K562 (cell line): Measurements from ENCODE around the gene FCAMR. TPM values are rescaled to one million over a fixed set of nuclear protein-coding genes. Genes with fewer than 3 reads are reported as not detected.

Source experiments
- ATAC-seq: fragments of 200-7000 bp; cut with Tn5 transposase; 3 replicates; pipeline ENCODE4 v1.9.1; 2020; ENCODE audit warnings: moderate library complexity
- BruUV-seq: library from RNA; stranded (reverse); fragments of 400-500 nt; replicated peaks from 2 replicates; lab custom pipeline; 2021; lab: Mats Ljungman, UMichigan
- CTCF ChIA-PET: fragments of 300-600 bp; formaldehyde crosslinking; extraction: SDS; loops from one replicate; lab custom pipeline; 2021; ENCODE audit warnings: low intra/inter-chr PET ratio; lab: Yijun Ruan, JAX
- POLR2A ChIA-PET: fragments of 300-600, 350-650 bp; sonication (Branson Sonifier 250); formaldehyde crosslinking; extraction: SDS; loops from one replicate; lab custom pipeline; 2021; ENCODE audit warnings: antibody characterized with exemption, inconsistent platforms; lab: Yijun Ruan, JAX
- DNase-seq, 4 experiments: peaks; one replicate each; pipeline versions ENCODE4 v3.0.0 to v3.0.0-alpha.2; 2011 to 2018; ENCODE audit warnings: low spot score in 3 of 4, mixed read lengths in 3 of 4; ENCODE audit errors: extremely low read depth in 1 of 4
- FAIRE-seq: peaks from 2 replicates; lab custom pipeline; 2011; peaks lifted over from hg19 to GRCh38; lab: Jason Lieb, UNC
- H2AFZ ChIP-seq: 2 replicates; pipeline ENCODE4 v1.6.0; 2011; ENCODE audit warnings: low read depth, low read length, control low read depth, inconsistent platforms
- H3K27ac ChIP-seq: fragments of 200-600 bp; 3 replicates; pipeline ENCODE4 v1.8.0; 2011; ENCODE audit warnings: low read depth, mild to moderate bottlenecking, control low read depth, inconsistent platforms, low read length, moderate library complexity, mixed read lengths; ENCODE audit errors: extremely low read depth
- H3K27me3 ChIP-seq, 2 experiments: fragments of 300-600 bp in 1 of 2; 2 replicates in 1 of 2; 3 replicates in 1 of 2; pipeline versions ENCODE4 v1.6.0 to v1.8.0; 2011; ENCODE audit warnings: inconsistent platforms in 2 of 2, low read length in 2 of 2, mild to moderate bottlenecking in 1 of 2, mixed read lengths in 1 of 2, moderate library complexity in 1 of 2; ENCODE audit not compliant: control insufficient read depth in 2 of 2, insufficient read depth in 2 of 2
- H3K36me3 ChIP-seq: fragments of 300-600 bp; 3 replicates; pipeline ENCODE4 v1.8.0; 2011; ENCODE audit warnings: mild to moderate bottlenecking, low read length, inconsistent platforms; ENCODE audit not compliant: control insufficient read depth, insufficient read depth
- H3K4me1 ChIP-seq, 2 experiments: fragments of 200-600 bp in 1 of 2; replicated peaks in 1 of 2; 2 replicates in 1 of 2; 3 replicates in 1 of 2; pipeline versions ENCODE4 v1.5.1 to v1.8.0; 2011; ENCODE audit warnings: inconsistent platforms in 2 of 2, low read length in 2 of 2, mild to moderate bottlenecking in 1 of 2, mixed read lengths in 1 of 2, moderate library complexity in 1 of 2; ENCODE audit not compliant: control insufficient read depth in 2 of 2, insufficient read depth in 2 of 2
- H3K4me2 ChIP-seq: 2 replicates; pipeline ENCODE4 v1.6.1; 2011; ENCODE audit warnings: low read length, control low read depth, inconsistent platforms, mixed read lengths; ENCODE audit not compliant: insufficient read depth
- H3K4me3 ChIP-seq: fragments of 200-600 bp; sonication (generic), shearing (Covaris generic); 2 replicates; pipeline ENCODE4 v1.5.1; 2016; ENCODE audit warnings: control low read depth, inconsistent platforms
- H3K79me2 ChIP-seq: fragments of 200-600 bp; 3 replicates; pipeline ENCODE4 v1.8.0; 2011; ENCODE audit warnings: low read length, inconsistent platforms; ENCODE audit not compliant: control insufficient read depth, insufficient read depth
- H3K9ac ChIP-seq, 2 experiments: 2 replicates each; pipeline versions ENCODE4 v1.6.0 to v1.6.1; 2011; ENCODE audit warnings: low read depth in 2 of 2, low read length in 2 of 2, control low read depth in 1 of 2, inconsistent platforms in 1 of 2, mild to moderate bottlenecking in 1 of 2, mixed read lengths in 1 of 2; ENCODE audit not compliant: insufficient read depth in 1 of 2
- H3K9me1 ChIP-seq: one replicate; pipeline ENCODE4 v1.6.0; 2011; ENCODE audit warnings: inconsistent platforms, mild to moderate bottlenecking, low read length, moderate library complexity; ENCODE audit not compliant: control insufficient read depth, insufficient read depth
- H3K9me3 ChIP-seq: replicated peaks from 2 replicates; pipeline ENCODE4 v1.5.1; 2011; ENCODE audit warnings: low read depth, low read length, inconsistent platforms; ENCODE audit not compliant: control insufficient read depth, insufficient read depth
- H4K20me1 ChIP-seq: replicated peaks from 2 replicates; pipeline ENCODE4 v1.6.1; 2011; ENCODE audit warnings: low read length, inconsistent platforms, mixed read lengths; ENCODE audit not compliant: control insufficient read depth, insufficient read depth
- BRCA1 ChIP-seq, 2 experiments: fragments of 450-650 bp in 1 of 2; sonication (generic) in 1 of 2; formaldehyde crosslinking in 1 of 2; IDR thresholded peaks; 2 replicates each; pipeline versions ENCODE4 v1.5.0 to v1.6.1; 2017 to 2020; ENCODE audit warnings: mild to moderate bottlenecking in 1 of 2, missing genetic modification reagents in 1 of 2
- DDX20 ChIP-seq: fragments of 450-650 bp; IDR thresholded peaks from 2 replicates; pipeline ENCODE4 v1.6.1; 2016; ENCODE audit warnings: missing genetic modification characterization, low read depth, mild to moderate bottlenecking, missing compliant biosample characterization, moderate library complexity
- E2F5 ChIP-seq: sonication (generic); formaldehyde crosslinking; IDR thresholded peaks from 2 replicates; pipeline ENCODE4 v1.8.0; 2022; ENCODE audit warnings: mild to moderate bottlenecking, missing genetic modification reagents
- HLTF ChIP-seq: fragments of 450-650 bp; IDR thresholded peaks from 2 replicates; pipeline ENCODE4 v1.6.1; 2016
- HMG20B ChIP-seq: fragments of 250-450 bp; sonication (Bioruptor Pico); IDR thresholded peaks from 2 replicates; pipeline ENCODE4 v1.5.0; 2021; ENCODE audit warnings: mild to moderate bottlenecking
- MTA2 ChIP-seq: fragments of 450-650 bp; IDR thresholded peaks from 2 replicates; pipeline ENCODE4 v1.6.1; 2016; ENCODE audit warnings: low read depth
- NEUROD1 ChIP-seq: fragments of 150-350 bp; IDR thresholded peaks from 2 replicates; pipeline ENCODE4 v1.6.1; 2014; ENCODE audit warnings: borderline replicate concordance, low read length, low read depth; ENCODE audit not compliant: partially characterized antibody
- NKRF ChIP-seq: fragments of 450-650 bp; IDR thresholded peaks from 2 replicates; pipeline ENCODE4 v1.6.1; 2016; ENCODE audit warnings: borderline replicate concordance
- TEAD2 ChIP-seq: fragments of 450-650 bp; IDR thresholded peaks from 2 replicates; pipeline ENCODE4 v1.6.1; 2016; ENCODE audit warnings: missing genetic modification characterization, control low read depth, missing compliant biosample characterization
- ZBTB17 ChIP-seq: fragments of 450-650 bp; formaldehyde crosslinking; IDR thresholded peaks from 2 replicates; pipeline ENCODE4 v1.4.0; 2020; ENCODE audit warnings: mild to moderate bottlenecking
- ZFP1 ChIP-seq: fragments of 450-650 bp; formaldehyde crosslinking; IDR thresholded peaks from 2 replicates; pipeline ENCODE4 v1.4.0; 2020; ENCODE audit warnings: mild to moderate bottlenecking, mixed read lengths
- ZFP30 ChIP-seq: fragments of 250-450 bp; sonication (Bioruptor Pico); IDR thresholded peaks from 2 replicates; pipeline ENCODE4 v1.8.0; 2022; ENCODE audit warnings: moderate library complexity, mild to moderate bottlenecking, inconsistent platforms, borderline replicate concordance
- ZNF444 ChIP-seq: fragments of 250-450 bp; sonication (Bioruptor Pico); IDR thresholded peaks from 2 replicates; pipeline ENCODE4 v1.4.0; 2020; ENCODE audit warnings: mild to moderate bottlenecking, moderate library complexity
- WGBS: fragments of 100-300 bp; shearing (Covaris generic); methylation state at CpG from one replicate; pipeline ENCODE4 v1.1.6; 2016; ENCODE audit warnings: low coverage, mixed read lengths; ENCODE audit not compliant: insufficient coverage; ENCODE audit errors: missing lambda C conversion rate; 5-methylcytosine and 5-hydroxymethylcytosine counted together
- in situ Hi-C: fragments of 300-500 bp; cut with MboI; formaldehyde crosslinking; loops from 4 replicates; pipeline ENCODE4 v1.15.0; 2018; ENCODE audit warnings: inconsistent platforms, mixed read lengths
- intact Hi-C: fragments of 100-400 bp; cut with micrococcal nuclease; formaldehyde crosslinking; loops from 2 replicates; pipeline ENCODE4 v1.14.2; 2022
- polyA plus RNA-seq, 8 experiments: library from polyadenylated mRNA; depleted of rRNA in 4 of 8; stranded (reverse) in 5 of 8; unstranded in 3 of 8; fragments of >200 nt; fragmentation: Nextera tagmentation in 2 of 8; fragmentation: Illumina TruSeq in 1 of 8; extraction: Ambion mirVana in 2 of 8; extraction: Trizol in 1 of 8; gene quantifications; 2 replicates each; pipeline versions ENCODE4 v1.2.1 to v1.2.3, GENCODE V29; 2011 to 2014; ENCODE audit warnings: inconsistent platforms in 1 of 8, missing spikeins in 1 of 8
- total RNA-seq, 7 experiments: library from RNA; depleted of rRNA in 6 of 7; stranded (reverse); fragments of >200 nt in 6 of 7; fragmentation: Illumina TruSeq in 2 of 7; extraction: Trizol in 2 of 7; gene quantifications; 2 replicates each; pipeline versions ENCODE4 v1.2.1 to v1.2.3, GENCODE V29; 2011 to 2021; ENCODE audit warnings: low replicate concordance in 1 of 7
- TF ChIP-seq, protein P1 (sequence below): sonication (generic); formaldehyde crosslinking; IDR thresholded peaks from 2 replicates; pipeline ENCODE4 v1.9.0; 2022; ENCODE audit warnings: mild to moderate bottlenecking, missing genetic modification reagents

FCAMR gene
- total and polyA plus RNA-seq, 9 of the 15 experiments (the other 6 are each of a cell fraction or from before 2014, with no cell fraction given), result not detected

DNA sequence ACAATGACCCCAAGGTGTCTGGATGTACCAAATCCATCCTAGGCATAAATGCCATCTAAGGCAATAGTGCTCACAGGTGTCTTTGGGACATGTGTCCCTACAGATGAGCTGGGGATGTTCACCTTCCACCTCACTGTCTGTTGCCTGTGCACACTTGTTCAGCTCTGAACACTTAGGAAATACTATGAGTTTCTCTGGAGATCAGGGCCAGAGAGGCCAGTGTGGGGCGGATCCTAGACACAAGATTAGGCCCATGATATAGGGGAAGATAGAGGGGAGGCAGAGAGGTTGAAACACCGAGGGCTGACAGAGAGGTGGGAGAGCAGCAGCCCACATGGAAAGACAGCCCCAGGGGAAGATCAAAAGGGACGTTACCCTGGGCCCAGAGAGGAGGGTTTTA lies 36.7 kb upstream of the FCAMR start:
- DNase-seq, result no peak
- Histone ChIP-seq H2AFZ (peak overlapping the region; percentile 84), H3K4me1 (peaks cover 6 to 39% of the 10 kb centered on the region in 2 experiments; a peak in 4 of 5 replicates), H3K9me1 (no peaks in the 10 kb centered on the region), H3K27me3 (no peaks in the 10 kb centered on the region), H3K79me2 (no peaks in the 10 kb centered on the region), H3K9me3 (no peaks in the 10 kb centered on the region), H3K4me2 (peak overlapping the region; percentile 43; the same call in 1 of the 2 replicates), H3K36me3 (no peaks in the 10 kb centered on the region)
- CTCF ChIA-PET, result no interaction called here
- in situ Hi-C loops, result no loop called here
- WGBS, result 21% methylated on average over 3 of the region's 3 CpGs
- TF ChIP-seq ZBTB17 (CRISPR knock-in tag) (no peak), HMG20B (CRISPR knock-in tag) (no peak), ZFP1 (CRISPR knock-in tag) (no peak)
- TF ChIP-seq, all 486 proteins: peak for 0
- peak; percentile 70 for FAIRE-seq
- POLR2A ChIA-PET, result interaction anchor here (0.9 to 1.0 kb wide), 2 partner anchors 11 to 13 kb away, joined by 3 read pairs; no protein-coding TSS in a partner anchor
- Histone ChIP-seq H3K4me3 (no peak overlapping the region), H4K20me1 (no peaks in the 10 kb centered on the region), H3K9ac (0 out of 4 replicates have a peak overlapping the region, but pooled peaks have one; percentile 4 to 23), H3K27ac (no peak overlapping the region)
- ATAC-seq, result peak; percentile 22
- no TSS peak for BruUV-seq
- intact Hi-C loops, result no loop called here

GRCh38 chr1:207006083-207006482 lies 35.8 kb upstream of the FCAMR start:
- in situ Hi-C loops, result no loop called here
- DNase-seq (no peak), ATAC-seq (no peak), FAIRE-seq (no peak)
- Histone ChIP-seq H4K20me1 (no peaks in the 10 kb centered on the region), H3K4me1 (peaks cover 6 to 42% of the 10 kb centered on the region in 2 experiments; a peak in 4 of 5 replicates), H3K9me1 (no peaks in the 10 kb centered on the region), H3K79me2 (no peaks in the 10 kb centered on the region), H3K4me3 (no peak overlapping the region), H3K27me3 (no peaks in the 10 kb centered on the region), H3K27ac (no peak overlapping the region), H2AFZ (no peak overlapping the region), H3K9ac (no peak overlapping the region), H3K36me3 (no peaks in the 10 kb centered on the region), H3K4me2 (no peak overlapping the region), H3K9me3 (no peaks in the 10 kb centered on the region)
- WGBS, result 55% methylated on average over 3 of the region's 3 CpGs
- intact Hi-C loops, result no loop called here
- CTCF ChIA-PET, result no interaction called here
- POLR2A ChIA-PET, result interaction anchor here (0.6 to 2.2 kb wide), 2 partner anchors 14 to 455 kb away, joined by 3 to 11 read pairs; no protein-coding TSS in a partner anchor
- no TSS peak for BruUV-seq
- TF ChIP-seq MTA2 (no peak), NKRF (no peak), ZFP30 (CRISPR knock-in tag) (no peak), NEUROD1 (no peak), E2F5 (CRISPR knock-in tag) (no peak), ZNF444 (CRISPR knock-in tag) (no peak), HLTF (no peak), TEAD2 (tag) (no peak), BRCA1 (IDR thresholded peaks at IDR 0.05) (no peak), BRCA1 (CRISPR knock-in tag; IDR thresholded peaks at IDR 0.05) (no peak), DDX20 (no peak)
- TF ChIP-seq, protein P1, sequence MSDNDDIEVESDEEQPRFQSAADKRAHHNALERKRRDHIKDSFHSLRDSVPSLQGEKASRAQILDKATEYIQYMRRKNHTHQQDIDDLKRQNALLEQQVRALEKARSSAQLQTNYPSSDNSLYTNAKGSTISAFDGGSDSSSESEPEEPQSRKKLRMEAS (CRISPR knock-in tag), result no peak
